KBM-7 (cell line): ENCODE measurements around the gene NLK.
A peak's percentile ranks its signal among the peaks of the same experiment; 100 is the strongest.
"Not testable (repeated sequence)": the region's sequence is repeated elsewhere in the genome, so short reads cannot be mapped to it uniquely, and the experiment has no call there.

Experiments used
- DNase-seq: peaks from one replicate; pipeline ENCODE4 v3.0.0-alpha.2; 2015
- in situ Hi-C: fragments of 300-500 bp; cut with MboI; formaldehyde crosslinking; loops from 2 replicates; pipeline ENCODE4 v1.14.3; 2020; ENCODE audit warnings: low sequenced_read_pairs, low pct_unique_long_range_greater_than_20kb, mixed read lengths

Gene NLK

GRCh38 chr17:28042657-28042720 is at the start of gene NLK:
Gene NLK, plus strand, starts transcription at chr17:28042677. Its CDS starts 197 bp downstream, at chr17:28042874.
- DNase-seq = no peak
- in situ Hi-C loops = no loop called here

GRCh38 chr17:27993161-27993695 is 49.2 kb upstream of the NLK start:
- DNase-seq = no peak
- in situ Hi-C loops = no loop called here

DNA sequence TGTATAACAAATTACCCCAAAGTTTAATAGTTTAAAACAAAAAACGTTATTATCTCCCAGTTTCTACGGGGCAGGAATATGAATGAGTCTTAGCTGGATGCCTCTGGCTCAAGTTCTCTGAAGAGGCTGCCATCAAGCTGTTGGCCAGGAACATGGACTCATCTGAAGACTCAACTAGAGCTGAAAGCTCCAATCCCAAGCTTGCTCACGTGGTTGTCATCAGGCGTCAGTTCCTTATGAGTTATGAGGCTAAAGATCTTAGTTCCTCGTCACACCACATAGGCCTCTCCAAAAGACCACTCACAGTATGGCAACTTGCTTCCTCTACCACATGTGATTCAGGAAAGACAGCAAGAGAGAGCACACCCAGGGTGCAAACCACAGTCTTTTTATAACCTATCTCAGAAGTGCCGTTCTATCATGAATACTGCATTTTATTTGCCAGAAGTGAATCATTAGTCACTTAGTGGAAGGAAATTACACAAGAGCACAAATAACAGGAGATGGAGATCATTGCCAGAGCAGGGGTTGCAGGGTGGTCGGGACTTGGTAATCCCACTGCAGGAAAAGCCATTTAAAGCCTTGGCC is 48.7 kb upstream of the NLK start:
- DNase-seq = peak; percentile 60
- in situ Hi-C loops = no loop called here

DNA sequence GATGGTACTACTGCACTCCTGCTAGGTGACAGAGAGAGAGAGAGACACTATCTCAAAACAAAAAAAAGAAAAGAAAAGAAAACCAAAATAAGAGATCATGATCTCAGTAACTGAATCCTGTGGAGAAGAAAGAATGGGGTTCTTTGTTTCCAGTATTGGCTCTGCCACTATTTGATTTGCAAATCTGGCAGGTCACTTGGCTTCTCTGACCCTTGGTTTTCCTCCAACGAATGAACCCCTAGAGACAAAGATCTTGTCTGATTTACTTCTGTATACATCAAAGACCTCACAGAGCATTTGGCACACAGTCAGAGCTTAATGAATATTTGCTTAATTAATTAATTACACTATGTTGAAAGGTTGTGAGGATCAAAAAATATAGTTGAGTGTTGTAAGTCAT is 47.9 kb upstream of the NLK start:
- DNase-seq = no peak
- in situ Hi-C loops = no loop called here

DNA sequence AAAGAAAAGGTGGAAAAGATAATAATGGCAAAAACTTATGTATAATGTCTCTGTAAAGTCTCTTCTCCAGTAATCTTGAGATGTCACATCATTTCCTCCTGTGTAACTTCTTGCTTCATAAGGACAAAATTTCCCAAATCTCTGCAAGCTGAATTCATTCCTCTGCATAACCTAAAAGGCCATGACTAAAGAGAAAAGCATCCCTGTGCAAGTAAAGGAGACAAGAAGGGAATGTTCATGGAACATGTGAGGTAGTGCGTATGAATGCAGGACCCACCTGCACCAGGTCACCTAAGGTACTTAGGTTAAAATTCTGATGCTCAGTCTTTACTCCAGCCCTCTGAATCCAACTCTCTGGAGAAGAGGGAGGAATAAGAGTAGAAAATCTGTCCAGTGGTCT is 46.9 kb upstream of the NLK start:
- no peak for DNase-seq
- in situ Hi-C loops = no loop called here

DNA sequence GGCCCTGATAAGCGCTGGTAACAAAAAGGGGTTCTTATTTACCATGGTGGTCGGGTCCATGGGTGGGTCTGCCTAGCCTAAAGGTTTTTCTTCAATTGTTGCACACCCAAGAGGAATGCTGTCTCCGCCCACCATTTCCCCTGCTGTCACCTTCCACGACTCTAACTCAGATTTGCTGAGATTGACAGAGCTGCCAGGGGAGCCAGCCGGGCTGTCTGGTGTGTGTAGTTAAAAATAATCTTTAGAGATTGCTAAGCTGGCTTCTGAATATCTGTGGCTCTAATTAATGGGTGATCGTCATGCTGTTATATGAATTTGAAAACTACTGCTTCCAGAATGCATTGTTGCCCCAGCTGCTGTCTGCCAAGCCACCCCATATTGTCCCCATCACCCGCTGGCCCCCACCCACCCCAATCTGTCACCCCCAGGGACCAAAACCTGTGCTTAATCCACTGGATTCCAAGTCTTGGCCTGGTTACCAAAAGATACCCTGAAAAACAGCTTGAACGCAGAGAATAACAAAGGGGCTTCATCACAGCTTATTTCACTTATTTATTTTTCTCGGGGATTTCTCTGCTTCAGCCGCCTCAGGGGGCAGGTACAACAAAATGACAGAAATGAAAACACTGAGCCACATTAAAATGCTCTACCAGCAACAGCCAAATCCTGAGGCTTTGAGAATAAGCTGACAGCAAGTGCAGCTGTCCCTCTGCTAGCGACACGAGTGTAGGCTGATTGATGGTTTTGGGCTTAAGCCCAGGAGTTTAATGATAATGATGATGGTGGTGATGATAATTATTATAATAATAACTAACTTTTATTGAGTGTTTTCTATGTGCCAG is 46.1 kb upstream of the NLK start:
- no peak for DNase-seq
- in situ Hi-C loops = no loop called here

GRCh38 chr17:27997044-27997401 is 45.5 kb upstream of the NLK start:
- in situ Hi-C loops = no loop called here
- no peak for DNase-seq

- no peak for DNase-seq
- in situ Hi-C loops = no loop called here
Measured at GRCh38 chr17:27997522-27997921, 45.0 kb upstream of the NLK start.

DNA sequence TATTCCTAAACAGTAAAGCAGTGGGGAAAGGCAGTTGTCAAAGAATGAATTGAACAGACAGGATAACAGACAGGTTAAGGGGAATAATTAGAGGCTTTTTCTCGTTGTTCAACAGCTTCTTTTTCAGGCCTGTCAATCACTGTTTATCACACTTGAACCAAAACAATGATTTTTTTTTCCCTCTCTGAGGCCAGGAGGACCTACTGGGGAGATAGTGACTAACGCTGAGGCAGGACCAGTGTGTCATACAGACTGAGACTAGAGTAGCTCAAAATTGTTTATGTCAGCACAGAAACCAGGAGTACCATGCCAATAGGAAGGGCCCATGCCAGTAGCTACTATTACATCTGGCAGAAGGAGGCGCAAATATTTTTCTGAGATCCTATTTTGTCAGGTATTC is 41.3 kb upstream of the NLK start:
- no peak for DNase-seq
- in situ Hi-C loops = no loop called here

- in situ Hi-C loops = no loop called here
- DNase-seq = no peak
Measured at GRCh38 chr17:28004344-28004743, 38.1 kb upstream of the NLK start.

DNA sequence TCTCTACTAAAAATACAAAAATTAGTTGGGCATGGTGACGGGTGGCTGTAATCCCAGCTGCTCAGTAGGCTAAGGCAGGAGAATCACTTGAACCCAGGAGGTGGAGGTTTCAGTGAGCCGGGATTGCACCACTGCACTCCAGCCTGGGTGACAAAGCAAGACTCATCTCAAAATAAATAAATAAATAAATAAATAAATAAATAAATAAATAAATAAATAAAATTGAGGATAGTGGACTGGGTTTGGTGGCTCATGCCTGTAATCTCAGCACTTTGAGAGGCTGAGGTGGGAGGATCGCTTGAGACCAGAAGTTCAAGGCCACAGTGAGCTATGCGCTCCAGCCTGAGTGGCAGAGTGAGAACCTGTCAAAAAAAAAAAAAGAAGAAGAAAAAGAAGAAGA is 34.6 kb upstream of the NLK start:
- DNase-seq, in situ Hi-C loops: not testable (repeated sequence)

GRCh38 chr17:28008513-28008912 is 34.0 kb upstream of the NLK start:
- in situ Hi-C loops = no loop called here
- DNase-seq = peak; percentile 68

GRCh38 chr17:28010406-28010805 is 32.1 kb upstream of the NLK start:
- DNase-seq = no peak
- in situ Hi-C loops = no loop called here

DNA sequence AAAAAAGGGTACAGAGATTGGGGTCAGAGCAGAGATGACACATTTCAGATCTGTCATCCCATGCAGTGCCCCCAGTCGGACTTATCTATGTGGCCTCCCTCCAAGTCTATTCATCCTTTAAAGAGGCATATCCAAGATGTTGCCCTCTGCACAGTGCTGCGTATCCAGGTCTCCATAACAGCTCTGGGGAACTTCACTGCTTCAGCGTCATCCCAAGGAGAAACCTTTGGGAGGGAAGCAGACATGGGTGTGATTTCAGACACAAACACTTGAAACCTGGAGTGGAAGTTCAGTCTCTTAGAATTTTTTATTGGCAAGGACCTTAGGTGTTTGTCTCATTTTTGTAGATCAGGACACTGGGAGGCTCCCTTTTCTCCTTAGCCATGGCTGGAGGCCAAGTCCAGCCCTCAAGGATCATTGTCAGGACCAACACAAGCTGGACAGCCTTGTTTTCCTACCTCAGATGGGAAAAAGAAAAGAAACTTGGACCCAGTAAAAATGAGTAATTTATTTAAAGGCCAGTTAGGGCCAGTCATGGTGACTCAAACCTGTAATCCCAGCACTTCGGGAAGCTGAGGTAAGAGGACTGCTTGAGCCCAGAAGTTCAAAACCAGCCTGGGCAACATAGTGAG is 23.9 kb upstream of the NLK start:
- DNase-seq = no peak
- in situ Hi-C loops = no loop called here

GRCh38 chr17:28020515-28020914 is 22.0 kb upstream of the NLK start:
- DNase-seq = no peak
- in situ Hi-C loops = no loop called here

DNA sequence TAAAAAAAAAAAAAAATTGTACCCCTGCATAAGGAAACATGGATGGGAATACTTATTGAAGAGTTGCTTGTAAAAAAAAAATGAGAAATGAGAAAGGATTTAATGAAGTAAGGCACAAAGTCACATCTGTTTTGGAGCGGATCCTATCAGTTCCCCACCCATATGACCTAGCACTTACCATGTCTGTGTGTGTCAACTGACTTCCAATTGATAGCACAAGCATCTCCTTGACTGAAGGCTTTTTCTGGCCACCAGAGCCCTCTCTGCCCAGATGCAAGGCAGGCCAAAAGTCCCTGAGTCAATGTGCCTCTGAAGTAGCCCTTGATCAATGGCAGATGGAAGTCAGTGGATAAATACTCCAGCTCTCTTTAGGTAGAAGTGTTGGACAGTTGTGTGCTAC is 13.4 kb upstream of the NLK start:
- in situ Hi-C loops = no loop called here

GRCh38 chr17:28030386-28030785 is 12.1 kb upstream of the NLK start:
- no peak for DNase-seq
- in situ Hi-C loops = no loop called here

More for the DNA sequence above, 13.4 kb upstream of the NLK start:
- no peak for DNase-seq

GRCh38 chr17:28031174-28031573 is 11.3 kb upstream of the NLK start:
- in situ Hi-C loops = no loop called here

GRCh38 chr17:28033972-28034714 is 8.3 kb upstream of the NLK start:
- in situ Hi-C loops = no loop called here

More at GRCh38 chr17:28031174-28031573, 11.3 kb upstream of the NLK start:
- no peak for DNase-seq

GRCh38 chr17:28035452-28035851 is 7.0 kb upstream of the NLK start:
- in situ Hi-C loops, DNase-seq: not testable (repeated sequence)

More at GRCh38 chr17:28033972-28034714, 8.3 kb upstream of the NLK start:
- peak; percentile 88 for DNase-seq
